A673 (cell line): ENCODE data around the gene FOLR3.

Experiments
- CTCF ChIP-seq: fragments of 300-800, 200-600 bp; sonication (generic); conservative IDR thresholded peaks from 2 replicates; pipeline ENCODE4 v1.5.1; 2017; ENCODE audit warnings: low read depth, mild to moderate bottlenecking, antibody characterized with exemption, low read length, moderate library complexity, mixed read lengths
- EZH2 ChIP-seq: fragments of 200-600 bp; sonication (generic); IDR thresholded peaks from 2 replicates; pipeline ENCODE4 v1.6.1; 2017; ENCODE audit warnings: borderline replicate concordance, low read depth, mild to moderate bottlenecking, mixed read lengths, antibody characterized with exemption, low read length; ENCODE audit not compliant: poor library complexity, severe bottlenecking

GRCh38 chr11:72179804-72180396 is 44.4 kb downstream of the FOLR3 start:
- no peak for TF ChIP-seq CTCF
- no peak for TF ChIP-seq EZH2
